ENCODE measurements around the gene GALK2.

- TF ChIP-seq CTCF (conservative IDR thresholded peaks at IDR 0.05; ENCODE audit: low read depth, low read length), result no peak
- TF ChIP-seq RFX5 (IDR thresholded peaks at IDR 0.05; ENCODE audit: low read depth, low read length), result no peak
- no peak for TF ChIP-seq BHLHE40 (IDR thresholded peaks at IDR 0.05; ENCODE audit: low read depth, low read length)
- no peak for TF ChIP-seq CEBPB (IDR thresholded peaks at IDR 0.05; ENCODE audit: low read depth, low read length)
- TF ChIP-seq MXI1 (IDR thresholded peaks at IDR 0.05; ENCODE audit: borderline replicate concordance, low read depth, low read length), result no peak
- no peak for TF ChIP-seq POLR2A (IDR thresholded peaks at IDR 0.05; ENCODE audit: low read depth, low read length)
- no peak for TF ChIP-seq RAD21 (IDR thresholded peaks at IDR 0.05; ENCODE audit: low read length)
- TF ChIP-seq FOS (IDR thresholded peaks at IDR 0.05; ENCODE audit: low read depth, low read length), result no peak
- no peak for TF ChIP-seq MAZ (IDR thresholded peaks at IDR 0.05; ENCODE audit: borderline replicate concordance, low read depth, low read length)
- TF ChIP-seq RCOR1 (IDR thresholded peaks at IDR 0.05; ENCODE audit: insufficient replicate concordance, low read length), result no peak
These were observed 15.3 kb upstream of the GALK2 start for GRCh38 chr15:49154799-49155109.
